SK-N-MC (cell line): ENCODE results near the gene IRAK1.

Experiments
- DNase-seq: peaks from one replicate; pipeline ENCODE4 v3.0.0-alpha.2; 2011; ENCODE audit warnings: low read depth, low spot score
- H3K27ac ChIP-seq: fragments of 200-600 bp; sonication (generic); 2 replicates; pipeline ENCODE4 v1.5.1; 2016; ENCODE audit warnings: mixed run types
- H3K36me3 ChIP-seq: fragments of 200-600 bp; sonication (generic); 2 replicates; pipeline ENCODE4 v1.6.1; 2017; ENCODE audit warnings: antibody characterized with exemption, low read length, mixed read lengths; ENCODE audit not compliant: insufficient read depth
- H3K4me3 ChIP-seq: fragments of 200-600 bp; sonication (generic); 2 replicates; pipeline ENCODE4 v1.5.1; 2016
- H3K9ac ChIP-seq: fragments of 200-600 bp; sonication (generic); 2 replicates; pipeline ENCODE4 v1.8.0; 2017; ENCODE audit warnings: mixed run types, mixed read lengths; ENCODE audit not compliant: insufficient read length
- H3K9me3 ChIP-seq: fragments of 200-600 bp; sonication (generic); 2 replicates; pipeline ENCODE4 v1.6.1; 2017; ENCODE audit warnings: low read depth, mild to moderate bottlenecking, antibody characterized with exemption, low read length, moderate library complexity, mixed read lengths
- EZH2 ChIP-seq: fragments of 200-600 bp; sonication (generic); IDR thresholded peaks from one replicate; pipeline ENCODE4 v1.6.1; 2017; ENCODE audit warnings: antibody characterized with exemption
- FOXP2 ChIP-seq: optimal IDR thresholded peaks from 2 replicates; pipeline ENCODE3; 2011; ENCODE audit warnings: mild to moderate bottlenecking, moderate library complexity; ENCODE audit not compliant: insufficient read depth; ENCODE audit errors: extremely low read length, control extremely low read depth
- POLR2AphosphoS5 ChIP-seq: IDR thresholded peaks from 2 replicates; pipeline ENCODE4 v1.6.1; 2012; ENCODE audit warnings: mild to moderate bottlenecking, low read depth, low read length, borderline replicate concordance

Gene IRAK1

DNA sequence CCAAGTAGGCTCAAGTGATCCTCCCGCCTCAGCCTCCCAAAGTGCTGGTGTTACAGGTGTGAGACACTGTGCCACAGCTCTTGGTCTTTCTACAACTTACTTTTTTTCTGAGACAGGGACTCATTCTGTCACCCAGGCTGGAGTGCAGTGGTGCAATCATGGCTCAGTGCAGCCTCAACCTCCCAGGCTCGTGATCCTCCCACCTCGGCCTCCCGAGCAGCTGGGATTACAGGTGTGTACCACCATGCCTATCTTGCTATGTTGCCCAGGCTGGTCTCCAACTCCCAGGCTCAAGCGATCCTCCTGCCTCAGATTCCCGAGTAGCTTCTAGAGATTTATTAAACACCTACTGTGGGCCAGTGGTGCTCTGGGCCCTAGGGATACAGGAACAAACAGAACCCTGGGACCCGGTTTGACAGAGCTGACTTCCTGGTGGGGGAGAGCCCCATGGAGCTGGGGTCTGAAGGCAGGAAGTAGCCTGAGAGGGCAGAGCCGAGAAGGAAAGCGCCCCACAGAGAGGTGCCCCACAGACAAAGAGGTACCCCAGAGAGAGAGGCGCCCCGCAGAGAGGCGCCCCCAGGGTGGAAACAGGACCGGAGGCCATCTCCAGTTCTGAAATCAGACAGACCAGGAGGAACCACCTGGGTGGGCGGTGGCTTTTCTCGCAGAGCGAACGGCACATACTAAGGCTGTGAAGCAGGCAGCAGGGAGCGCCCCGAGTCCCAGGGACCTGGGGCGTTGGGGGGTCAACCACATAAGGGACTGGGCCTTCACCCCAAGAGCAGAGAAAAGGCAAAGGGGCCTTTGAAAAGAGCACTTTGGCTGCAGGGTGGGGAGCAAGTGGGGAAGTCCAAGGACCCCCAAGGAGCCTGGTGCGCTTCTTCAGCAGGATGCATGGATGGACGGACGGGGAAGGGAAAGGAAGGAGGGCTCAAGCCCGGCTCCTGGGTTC, 5.0 kb downstream of the IRAK1 start:
- no peak overlapping the region for H3K4me3 ChIP-seq
- no peak overlapping the region for H3K9ac ChIP-seq
- DNase-seq, result no peak
- TF ChIP-seq POLR2AphosphoS5 (no peak; the same call in 1 of the 2 replicates), EZH2 (no peak), FOXP2 (no peak)
- no peak overlapping the region for H3K27ac ChIP-seq
- no peaks in the 10 kb centered on the region for H3K9me3 ChIP-seq
- no peaks in the 10 kb centered on the region; the same call in 1 of the 2 replicates for H3K36me3 ChIP-seq

DNA sequence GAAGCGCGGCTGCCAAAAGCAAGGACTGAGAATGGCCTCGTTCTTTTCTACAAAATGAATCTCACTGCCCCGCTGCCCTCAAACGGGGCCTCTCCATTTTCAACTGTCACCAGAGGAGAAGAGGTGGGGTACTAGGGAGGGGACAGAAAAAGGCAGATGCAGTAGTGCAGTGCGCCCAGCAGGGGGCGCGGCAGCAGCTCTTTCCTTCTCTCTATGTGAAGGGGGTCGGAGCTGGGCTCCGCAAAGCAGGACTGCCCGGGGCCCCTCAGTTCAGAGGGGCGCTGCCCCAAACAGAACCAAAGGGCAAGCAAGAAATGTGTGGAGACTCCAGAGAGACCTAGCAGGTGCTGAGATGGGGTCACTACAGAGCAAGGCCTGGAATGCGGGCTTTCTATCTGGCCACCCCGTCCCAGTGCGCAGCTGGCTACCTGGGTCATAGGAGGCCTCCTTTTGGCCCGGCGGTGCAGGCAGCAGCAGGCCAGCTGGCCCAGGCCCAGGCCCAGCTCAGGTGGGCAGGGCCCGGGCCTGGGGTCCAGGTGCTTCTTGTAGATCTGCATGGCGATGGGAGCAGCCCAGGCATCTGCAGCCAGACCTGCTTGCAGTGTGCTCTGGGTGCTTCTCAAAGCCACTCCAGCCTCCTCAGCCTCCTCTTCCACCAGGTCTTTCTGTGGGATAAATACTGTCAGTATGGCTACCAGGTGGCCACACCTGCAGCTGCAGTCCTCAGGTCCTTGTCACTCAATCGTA, 5.9 kb downstream of the IRAK1 start:
- DNase-seq, result no peak
- Histone ChIP-seq H3K9me3 (no peaks in the 10 kb centered on the region), H3K27ac (no peak overlapping the region), H3K4me3 (no peak overlapping the region), H3K36me3 (no peaks in the 10 kb centered on the region; the same call in 1 of the 2 replicates), H3K9ac (no peak overlapping the region)
- no peak for TF ChIP-seq EZH2
- no peak for TF ChIP-seq FOXP2
- TF ChIP-seq POLR2AphosphoS5, result no peak

DNA sequence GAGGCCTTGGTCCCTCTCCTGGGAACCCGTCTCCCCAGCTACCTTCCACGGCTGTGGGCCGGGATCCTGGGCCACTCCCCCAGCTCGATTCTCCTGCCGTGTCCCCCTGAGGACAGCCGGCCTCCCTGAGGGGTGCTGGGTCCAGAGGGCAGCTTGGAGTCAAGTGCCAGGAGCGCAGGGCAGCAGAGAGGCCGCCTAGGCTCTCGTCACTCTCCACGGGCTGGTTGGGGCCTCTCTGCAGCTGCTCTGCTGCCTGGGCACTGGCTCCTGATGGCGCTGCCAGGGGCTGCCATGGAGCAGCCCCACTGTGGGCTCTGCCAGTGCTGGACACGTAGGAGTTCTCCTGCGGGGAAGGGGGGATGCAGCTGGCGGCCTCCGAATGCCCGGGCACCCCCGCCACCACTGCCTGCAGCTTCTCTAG, 6.7 kb downstream of the IRAK1 start:
- no peak overlapping the region for H3K27ac ChIP-seq
- H3K4me3 ChIP-seq, result no peak overlapping the region
- no peaks in the 10 kb centered on the region for H3K9me3 ChIP-seq
- no peaks in the 10 kb centered on the region; the same call in 1 of the 2 replicates for H3K36me3 ChIP-seq
- DNase-seq, result no peak
- no peak for TF ChIP-seq EZH2
- no peak for TF ChIP-seq POLR2AphosphoS5
- TF ChIP-seq FOXP2, result no peak
- H3K9ac ChIP-seq, result no peak overlapping the region

DNA sequence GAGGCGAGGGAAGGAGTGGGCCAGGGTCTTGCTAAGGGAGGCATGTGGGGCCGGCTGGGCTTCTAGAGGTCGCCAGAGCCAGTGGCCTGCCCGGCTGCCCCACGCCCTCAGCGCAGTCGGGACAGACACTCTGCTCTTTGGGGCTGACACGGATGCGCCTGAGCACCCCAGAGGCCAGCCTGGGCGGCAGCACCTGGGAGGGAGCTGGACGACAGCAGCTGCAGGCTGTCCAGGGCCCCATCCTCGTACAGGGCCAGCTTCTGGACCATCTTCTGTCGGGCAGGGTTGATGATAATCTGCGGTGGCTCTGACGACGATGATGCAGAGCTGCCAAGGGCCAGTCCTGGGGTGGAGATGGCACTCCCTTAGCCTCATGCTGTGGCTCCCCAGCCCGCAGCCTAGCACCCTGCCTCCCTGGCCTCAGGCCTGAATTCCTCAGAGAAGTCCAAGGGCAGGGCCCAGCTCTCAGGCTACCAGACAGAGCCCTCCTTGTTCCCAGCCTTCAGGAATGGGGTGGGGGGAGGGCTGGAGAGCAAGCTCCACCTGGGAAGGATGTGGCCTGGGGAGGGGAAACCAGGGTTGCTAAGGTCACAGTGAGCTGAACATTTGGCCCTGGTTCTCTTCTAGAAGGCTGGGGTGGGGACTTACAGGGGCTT, 7.2 kb downstream of the IRAK1 start:
- DNase-seq, result no peak
- H3K36me3 ChIP-seq, result no peaks in the 10 kb centered on the region; the same call in 1 of the 2 replicates
- H3K4me3 ChIP-seq, result no peak overlapping the region
- no peak overlapping the region for H3K9ac ChIP-seq
- TF ChIP-seq POLR2AphosphoS5 (no peak), EZH2 (no peak), FOXP2 (no peak)
- H3K9me3 ChIP-seq, result no peaks in the 10 kb centered on the region
- H3K27ac ChIP-seq, result no peak overlapping the region

DNA sequence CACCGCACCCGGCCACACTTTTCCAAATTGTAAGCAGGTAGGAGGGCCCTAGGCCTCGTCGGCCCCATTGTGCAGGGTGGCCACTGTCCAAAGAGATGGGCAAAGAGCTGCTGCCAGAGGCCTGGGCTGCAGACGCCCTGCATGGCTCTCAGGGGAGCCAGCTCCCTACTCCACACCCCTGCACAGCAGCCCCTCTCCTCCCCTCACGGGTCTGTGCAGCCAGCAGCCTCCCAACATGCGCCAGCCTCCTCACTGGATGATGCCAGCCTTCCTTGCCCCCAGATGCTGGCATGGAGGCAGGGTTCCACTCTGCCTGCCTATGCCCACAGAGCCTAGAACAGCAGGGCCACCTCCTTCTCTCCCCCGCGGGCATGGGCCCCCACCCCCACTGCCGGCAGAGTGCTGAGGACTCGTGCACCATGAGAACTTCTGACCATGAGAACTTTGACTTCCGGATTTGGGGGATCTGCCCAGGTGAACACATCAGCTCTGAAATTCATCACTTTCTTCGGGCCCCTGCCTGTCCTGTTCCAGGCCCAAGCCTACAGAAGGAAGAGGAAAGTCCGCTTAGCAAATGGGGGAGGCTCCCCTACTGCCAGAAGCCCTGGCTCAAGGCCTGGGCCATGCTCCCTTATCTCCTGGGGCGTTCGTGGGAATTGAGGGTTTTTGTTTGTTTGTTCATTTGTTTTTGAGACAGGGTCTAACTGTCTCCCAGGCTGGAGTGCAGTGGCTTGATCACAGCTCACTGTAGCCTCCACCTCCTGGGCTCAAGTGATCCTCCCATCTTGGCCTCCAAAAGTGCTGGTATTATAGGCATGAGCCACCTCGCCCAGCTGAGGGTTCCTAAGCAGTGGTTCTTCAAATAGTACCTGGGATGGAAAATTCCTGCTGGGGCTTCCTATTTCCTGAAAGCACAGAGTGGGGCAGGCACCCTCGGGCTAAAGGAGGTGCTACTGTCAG, 8.0 kb downstream of the IRAK1 start:
- H3K27ac ChIP-seq, result no peak overlapping the region
- H3K9ac ChIP-seq, result no peak overlapping the region
- TF ChIP-seq EZH2 (no peak), POLR2AphosphoS5 (no peak), FOXP2 (no peak)
- no peak for DNase-seq
- H3K36me3 ChIP-seq, result no peaks in the 10 kb centered on the region; the same call in 1 of the 2 replicates
- H3K4me3 ChIP-seq, result no peak overlapping the region
- no peaks in the 10 kb centered on the region for H3K9me3 ChIP-seq

DNA sequence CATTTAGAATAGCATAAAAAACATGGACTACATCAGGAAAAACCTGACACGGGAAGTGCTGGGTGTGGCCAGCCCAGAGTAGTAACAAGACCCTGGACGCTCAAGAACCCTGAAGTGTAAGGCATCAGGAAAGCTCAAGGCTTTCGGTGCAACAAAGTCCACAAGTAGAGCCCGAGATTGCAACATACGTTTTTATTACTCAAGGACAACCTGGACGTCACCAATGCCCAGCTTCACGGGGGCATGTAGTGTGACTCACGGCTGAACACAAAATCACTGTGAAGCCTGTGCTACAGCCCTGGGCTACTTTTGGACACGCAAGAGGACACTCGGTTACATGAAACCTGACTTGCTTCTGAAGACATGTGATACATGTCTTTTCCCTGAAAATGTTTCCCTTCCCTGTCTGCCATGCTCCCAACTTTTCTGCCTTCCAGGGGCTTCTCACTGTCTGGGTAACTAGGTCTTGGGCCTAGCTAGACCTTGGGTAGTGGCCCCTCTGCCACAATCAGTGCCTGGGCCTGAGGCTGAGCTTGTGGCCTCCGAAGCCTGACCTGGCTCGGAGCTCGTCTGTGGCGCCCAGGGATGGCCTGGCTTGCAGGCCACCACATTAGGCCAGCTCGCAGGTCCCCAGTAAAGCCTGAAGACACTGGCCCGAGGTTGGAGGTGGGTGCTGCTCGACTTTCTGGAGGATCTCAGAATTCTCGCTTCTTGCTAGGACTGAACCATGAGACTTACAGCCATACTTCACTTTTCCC, 9.2 kb downstream of the IRAK1 start:
- H3K9ac ChIP-seq, result no peak overlapping the region
- H3K27ac ChIP-seq, result no peak overlapping the region
- no peak for DNase-seq
- H3K4me3 ChIP-seq, result no peak overlapping the region
- TF ChIP-seq EZH2 (no peak), POLR2AphosphoS5 (no peak), FOXP2 (no peak)
- H3K36me3 ChIP-seq, result no peaks in the 10 kb centered on the region
- no peaks in the 10 kb centered on the region for H3K9me3 ChIP-seq

DNA sequence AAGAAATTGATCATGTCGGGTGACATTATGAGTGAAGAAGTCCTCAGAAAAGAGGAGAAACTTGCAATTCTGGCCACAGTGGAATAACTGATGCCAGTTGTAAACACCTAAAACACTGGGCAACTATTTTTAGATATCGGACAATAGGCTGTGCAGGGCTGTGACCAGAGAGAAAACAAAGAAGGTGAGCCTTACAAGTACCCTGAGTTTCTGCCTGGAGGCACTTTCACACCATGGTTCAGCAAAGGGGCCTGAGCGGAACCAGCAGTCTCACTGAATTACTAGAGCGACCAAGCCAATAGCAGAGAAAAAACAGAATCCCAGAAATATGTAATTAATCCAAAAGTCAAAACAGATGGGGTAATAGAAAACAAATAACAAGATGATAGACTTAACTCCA, 11.2 kb downstream of the IRAK1 start:
- no peaks in the 10 kb centered on the region for H3K9me3 ChIP-seq
- H3K27ac ChIP-seq, result no peak overlapping the region
- H3K9ac ChIP-seq, result no peak overlapping the region
- H3K36me3 ChIP-seq, result no peaks in the 10 kb centered on the region
- DNase-seq, result no peak
- no peak overlapping the region for H3K4me3 ChIP-seq
- no peak for TF ChIP-seq EZH2
- TF ChIP-seq FOXP2, result no peak
- no peak for TF ChIP-seq POLR2AphosphoS5
